IPS-20b (cell line): Measurements from ENCODE around the gene CRLF3.

ENCODE experiments used
- H3K27ac ChIP-seq: one replicate; pipeline ENCODE4 v1.5.1; 2013; ENCODE audit warnings: low read length
- H3K27me3 ChIP-seq: 2 replicates; pipeline ENCODE4 v1.6.1; 2013; ENCODE audit warnings: mild to moderate bottlenecking, low read length, inconsistent platforms; ENCODE audit not compliant: insufficient read depth
- H3K36me3 ChIP-seq: 2 replicates; pipeline ENCODE4 v1.6.1; 2013; ENCODE audit warnings: low read depth, mild to moderate bottlenecking, inconsistent platforms, low read length, moderate library complexity; ENCODE audit not compliant: insufficient read depth
- H3K4me1 ChIP-seq: 2 replicates; pipeline ENCODE4 v1.6.1; 2013; ENCODE audit warnings: mild to moderate bottlenecking, control low read depth, inconsistent platforms, low read length, moderate library complexity; ENCODE audit not compliant: insufficient read depth
- H3K4me3 ChIP-seq: 2 replicates; pipeline ENCODE4 v1.5.1; 2013; ENCODE audit warnings: mild to moderate bottlenecking, low read length, inconsistent platforms
- H3K9ac ChIP-seq: 2 replicates; pipeline ENCODE4 v1.6.1; 2013; ENCODE audit warnings: low read depth, mild to moderate bottlenecking, inconsistent platforms, low read length, moderate library complexity
- H3K9me3 ChIP-seq: 2 replicates; pipeline ENCODE4 v1.6.1; 2013; ENCODE audit warnings: mild to moderate bottlenecking, low read depth, low read length, inconsistent platforms; ENCODE audit not compliant: insufficient read depth

The CRLF3 gene

GRCh38 chr17:30824356-30825145 is at the start of gene CRLF3:
CRLF3 (minus strand) TSS chr17:30824692; CDS start chr17:30824651, 41 bp downstream.
- Histone ChIP-seq H3K4me1 (no peaks in the 10 kb centered on the region), H3K27ac (peak within 1 kb of the TSS; percentile 68), H3K27me3 (no peaks in the 10 kb centered on the region), H3K4me3 (peak within 1 kb of the TSS; percentile 94), H3K9ac (peak within 1 kb of the TSS; percentile 97), H3K36me3 (no peaks in the 10 kb centered on the region), H3K9me3 (no peaks in the 10 kb centered on the region)

- no peaks in the 10 kb centered on the region for H3K27me3 ChIP-seq
- H3K9ac ChIP-seq, result no peak overlapping the region
- no peaks in the 10 kb centered on the region for H3K9me3 ChIP-seq
- H3K4me1 ChIP-seq, result no peaks in the 10 kb centered on the region
- H3K4me3 ChIP-seq, result no peak overlapping the region
- H3K36me3 ChIP-seq, result peaks cover 91% of the 10 kb centered on the region
- no peak overlapping the region for H3K27ac ChIP-seq
Measured at GRCh38 chr17:30869005-30869404, 44.5 kb upstream of the CRLF3 start.

- Histone ChIP-seq H3K4me1 (no peaks in the 10 kb centered on the region), H3K9ac (no peak overlapping the region), H3K27ac (no peak overlapping the region), H3K36me3 (peaks cover 81% of the 10 kb centered on the region), H3K27me3 (no peaks in the 10 kb centered on the region), H3K4me3 (no peak overlapping the region), H3K9me3 (no peaks in the 10 kb centered on the region)
Measured at GRCh38 chr17:30864636-30865035, 40.1 kb upstream of the CRLF3 start.

GRCh38 chr17:30858556-30859250 is 34.2 kb upstream of the CRLF3 start:
- Histone ChIP-seq H3K36me3 (peaks cover 80% of the 10 kb centered on the region), H3K4me3 (no peak overlapping the region), H3K27me3 (no peaks in the 10 kb centered on the region), H3K4me1 (no peaks in the 10 kb centered on the region), H3K27ac (no peak overlapping the region), H3K9ac (no peak overlapping the region), H3K9me3 (no peaks in the 10 kb centered on the region)

- peaks cover 81% of the 10 kb centered on the region for H3K36me3 ChIP-seq
- no peaks in the 10 kb centered on the region for H3K27me3 ChIP-seq
- H3K9ac ChIP-seq, result no peak overlapping the region
- H3K4me3 ChIP-seq, result no peak overlapping the region
- no peaks in the 10 kb centered on the region for H3K9me3 ChIP-seq
- H3K27ac ChIP-seq, result no peak overlapping the region
- no peaks in the 10 kb centered on the region for H3K4me1 ChIP-seq
Measured at GRCh38 chr17:30854146-30854545, 29.7 kb upstream of the CRLF3 start.

GRCh38 chr17:30848021-30848420 is 23.5 kb upstream of the CRLF3 start:
- no peaks in the 10 kb centered on the region for H3K4me1 ChIP-seq

GRCh38 chr17:30840771-30841170 is 16.3 kb upstream of the CRLF3 start:
- Histone ChIP-seq H3K9me3 (no peaks in the 10 kb centered on the region), H3K4me1 (no peaks in the 10 kb centered on the region), H3K27ac (no peak overlapping the region), H3K4me3 (no peak overlapping the region), H3K9ac (no peak overlapping the region), H3K27me3 (no peaks in the 10 kb centered on the region), H3K36me3 (peaks cover 69% of the 10 kb centered on the region)

More at GRCh38 chr17:30848021-30848420, 23.5 kb upstream of the CRLF3 start:
- H3K27ac ChIP-seq, result no peak overlapping the region
- no peaks in the 10 kb centered on the region for H3K9me3 ChIP-seq
- no peaks in the 10 kb centered on the region for H3K27me3 ChIP-seq
- H3K4me3 ChIP-seq, result no peak overlapping the region
- H3K9ac ChIP-seq, result no peak overlapping the region
- H3K36me3 ChIP-seq, result peaks cover 67% of the 10 kb centered on the region

GRCh38 chr17:30838202-30838807 is 13.8 kb upstream of the CRLF3 start:
- Histone ChIP-seq H3K9me3 (no peaks in the 10 kb centered on the region), H3K27ac (no peak overlapping the region), H3K36me3 (peaks cover 76% of the 10 kb centered on the region), H3K4me3 (no peak overlapping the region), H3K9ac (no peak overlapping the region), H3K4me1 (no peaks in the 10 kb centered on the region; the same call in 1 of the 2 replicates), H3K27me3 (no peaks in the 10 kb centered on the region)

- H3K27ac ChIP-seq, result peak overlapping the region; percentile 67
- H3K9ac ChIP-seq, result peak overlapping the region; percentile 96
- H3K36me3 ChIP-seq, result peaks cover 32% of the 10 kb centered on the region
- H3K9me3 ChIP-seq, result no peaks in the 10 kb centered on the region
- H3K4me1 ChIP-seq, result peaks cover 12% of the 10 kb centered on the region; the same call in 1 of the 2 replicates
- no peaks in the 10 kb centered on the region for H3K27me3 ChIP-seq
- peak overlapping the region; percentile 96 for H3K4me3 ChIP-seq
Measured at GRCh38 chr17:30832438-30833124, 8.1 kb upstream of the CRLF3 start.

GRCh38 chr17:30831663-30832437 is 7.4 kb upstream of the CRLF3 start, which contains the start of gene ATAD5:
ATAD5 (plus strand) TSS chr17:30831966; CDS start chr17:30832348, 382 bp downstream.
- peak within 1 kb of the TSS; percentile 67 for H3K27ac ChIP-seq
- H3K9ac ChIP-seq, result peak within 1 kb of the TSS; percentile 96
- no peaks in the 10 kb centered on the region for H3K27me3 ChIP-seq
- peaks cover 12% of the 10 kb centered on the region; the same call in 1 of the 2 replicates for H3K4me1 ChIP-seq
- H3K4me3 ChIP-seq, result peak within 1 kb of the TSS; percentile 96
- no peaks in the 10 kb centered on the region for H3K9me3 ChIP-seq
- H3K36me3 ChIP-seq, result peaks cover 24% of the 10 kb centered on the region
